RPMI7951 (cell line): ENCODE results near the gene MRGPRG. TPM values are rescaled to one million over a fixed set of nuclear protein-coding genes. Genes with fewer than 3 reads are reported as not detected.

ENCODE experiments used
- DNase-seq: peaks from one replicate; pipeline ENCODE4 v3.0.0-alpha.2; 2012; ENCODE audit warnings: low read depth
- total RNA-seq: library from RNA; depleted of rRNA; stranded (reverse); fragments of >200 nt; shearing (Covaris generic); gene quantifications from 2 replicates; pipeline ENCODE4 v1.2.3, GENCODE V29; 2014

MRGPRG gene
- total RNA-seq, 1 experiment from 2014 or later = not detected

DNA sequence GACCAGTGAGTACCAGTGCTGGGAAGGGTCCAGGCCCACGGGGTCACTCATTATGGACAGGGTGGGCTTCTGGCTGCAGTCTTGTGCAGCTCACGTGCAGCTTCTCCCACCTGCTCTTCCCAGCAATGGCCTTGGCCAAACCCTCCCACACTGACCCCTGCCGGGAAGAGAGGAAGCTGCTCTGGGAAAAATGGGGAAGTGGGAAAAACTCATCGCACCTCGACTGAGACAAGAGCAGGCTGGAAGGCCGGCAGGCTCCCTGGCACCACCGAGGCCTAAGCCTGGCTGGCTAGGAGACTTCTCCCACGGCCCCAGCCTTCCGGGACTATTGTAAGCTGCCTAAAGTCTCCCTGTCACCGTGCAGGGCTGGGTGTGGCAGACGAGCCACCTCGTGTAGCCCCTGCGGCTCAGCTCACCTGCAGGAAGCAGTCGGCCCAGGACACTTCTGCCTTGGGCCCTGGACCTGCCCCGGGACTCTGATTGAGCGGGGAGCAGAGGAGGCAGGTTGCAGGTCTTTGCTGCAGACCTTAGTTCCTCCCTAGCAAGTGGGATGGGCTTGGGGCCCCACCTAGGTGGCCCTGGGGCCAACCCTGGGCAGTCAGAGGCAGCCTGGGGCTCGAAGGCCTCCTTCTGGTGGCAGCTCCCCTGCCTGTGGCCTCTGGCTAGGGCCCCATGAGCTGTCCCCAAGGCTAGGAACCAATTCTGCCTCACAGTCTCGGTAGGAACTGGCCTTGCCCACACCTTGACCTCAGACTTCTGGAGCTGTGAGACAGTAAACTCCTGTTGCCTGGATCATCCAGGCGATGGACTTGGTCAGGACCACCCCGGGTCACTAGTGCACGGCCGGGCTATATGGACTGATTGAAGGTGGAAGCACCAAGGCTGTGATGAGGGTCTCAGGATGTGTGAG lies 23.1 kb downstream of the MRGPRG start:
- DNase-seq = peak; percentile 17

DNA sequence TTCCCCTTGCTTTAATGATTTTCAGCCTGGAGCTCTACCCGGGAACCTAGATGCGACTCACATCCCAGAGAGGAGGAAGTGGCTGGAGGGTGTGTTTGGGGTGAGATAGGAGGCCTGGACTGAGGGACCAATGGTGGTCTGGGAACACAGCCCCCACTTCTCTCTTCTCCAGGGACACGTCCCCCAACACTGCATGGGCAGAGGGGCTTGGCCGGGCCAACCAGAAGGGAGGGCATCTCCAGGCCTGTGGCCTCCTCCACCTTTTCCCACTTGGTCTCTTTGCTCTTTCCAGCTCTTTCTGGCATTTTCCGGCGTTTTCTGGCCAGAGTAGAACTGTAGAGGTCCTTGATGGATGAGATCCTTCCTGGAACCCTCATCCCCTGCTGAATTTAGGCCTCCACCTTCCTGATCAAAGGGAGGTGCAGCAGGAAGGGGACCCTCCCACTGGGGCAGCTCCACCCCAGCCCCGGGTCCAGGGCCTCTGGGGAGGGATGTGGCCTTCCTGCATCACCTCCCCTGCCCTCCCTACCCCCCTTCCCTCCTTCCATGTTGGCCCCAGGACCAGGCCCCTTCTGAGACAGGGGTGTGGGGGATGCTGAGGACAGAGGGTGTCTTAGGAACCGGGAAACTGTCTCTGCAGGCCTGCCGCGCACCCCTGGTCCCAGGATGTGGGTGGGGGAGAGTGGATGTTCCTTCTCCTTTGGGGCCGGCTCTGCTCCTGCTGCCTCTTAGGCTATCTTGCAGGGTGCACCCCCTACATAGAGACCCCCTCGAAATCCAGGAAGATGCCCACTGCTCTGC lies 24.4 kb downstream of the MRGPRG start:
- no peak for DNase-seq

DNA sequence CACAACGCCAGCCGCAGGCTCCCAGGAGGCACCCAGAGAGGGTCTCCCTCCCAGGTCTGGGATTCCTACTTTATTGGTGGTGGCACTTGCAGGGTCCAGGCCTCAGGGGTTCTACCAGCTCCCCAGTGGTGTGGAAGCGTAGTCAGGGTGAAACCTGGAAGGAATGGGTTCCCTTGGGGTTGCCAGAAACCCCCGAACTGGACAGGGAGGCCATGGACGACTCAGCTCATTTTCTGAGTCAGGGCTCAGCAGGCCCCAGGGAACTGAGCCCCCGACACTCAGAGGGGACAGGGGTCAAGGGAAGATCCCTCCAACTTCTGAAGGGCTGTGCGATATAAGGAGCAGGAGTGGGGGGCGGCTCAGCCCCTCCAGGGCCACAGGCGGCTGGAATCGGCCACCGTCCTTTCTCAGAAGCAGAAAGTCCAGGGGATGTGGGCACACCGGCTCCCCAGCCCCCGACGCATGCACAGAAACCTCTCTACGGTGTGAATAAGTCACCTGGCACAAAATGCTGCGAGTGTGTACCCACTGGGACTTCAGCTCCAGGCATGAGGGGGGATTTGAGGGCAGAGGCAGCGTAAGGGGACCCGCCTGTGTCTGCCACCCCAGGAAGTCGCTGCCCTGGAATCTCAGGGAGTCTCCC lies 25.1 kb downstream of the MRGPRG start:
- no peak for DNase-seq

DNA sequence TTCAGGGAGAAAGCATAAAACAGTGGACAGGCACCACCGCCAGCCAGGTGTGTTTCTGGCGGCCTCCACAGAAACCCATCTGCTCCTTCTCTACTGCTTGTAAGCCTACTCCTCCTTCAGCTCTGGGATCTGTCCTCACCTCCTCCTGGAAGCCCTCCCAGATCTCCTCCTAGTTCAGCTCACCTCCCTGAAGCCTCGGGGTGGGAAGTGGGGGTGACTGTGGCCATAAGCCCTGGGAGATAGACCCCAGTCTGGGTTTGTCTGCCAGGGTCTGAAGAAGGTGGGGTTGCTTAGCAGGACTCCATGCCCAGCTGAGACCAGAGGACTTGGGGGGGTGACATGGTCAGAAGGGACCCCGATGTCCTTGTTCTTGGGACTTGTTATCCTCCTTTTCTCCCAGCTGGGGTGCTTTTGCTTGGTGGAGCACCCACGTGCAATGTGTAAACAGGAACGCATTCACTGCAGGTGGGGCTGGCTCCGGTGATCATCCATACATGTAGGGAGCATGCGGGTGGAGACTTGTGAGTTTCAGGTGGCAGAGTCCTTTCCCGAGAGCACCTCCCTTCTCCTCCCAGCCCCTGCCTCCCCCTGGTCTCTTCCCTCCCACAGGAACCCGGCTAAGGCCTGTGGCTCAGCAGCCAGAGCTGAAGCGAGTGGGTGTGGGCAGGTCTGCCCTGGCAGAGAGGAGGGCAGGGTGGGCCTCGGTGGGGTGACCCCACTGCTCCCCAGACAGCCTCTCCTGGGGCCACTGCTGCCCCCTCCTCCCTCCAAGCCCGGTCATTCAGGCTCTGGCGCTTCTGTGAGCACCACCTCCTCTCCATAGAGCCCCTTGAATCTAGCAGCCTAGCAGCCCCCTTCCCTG lies 25.9 kb downstream of the MRGPRG start:
- no peak for DNase-seq

DNA sequence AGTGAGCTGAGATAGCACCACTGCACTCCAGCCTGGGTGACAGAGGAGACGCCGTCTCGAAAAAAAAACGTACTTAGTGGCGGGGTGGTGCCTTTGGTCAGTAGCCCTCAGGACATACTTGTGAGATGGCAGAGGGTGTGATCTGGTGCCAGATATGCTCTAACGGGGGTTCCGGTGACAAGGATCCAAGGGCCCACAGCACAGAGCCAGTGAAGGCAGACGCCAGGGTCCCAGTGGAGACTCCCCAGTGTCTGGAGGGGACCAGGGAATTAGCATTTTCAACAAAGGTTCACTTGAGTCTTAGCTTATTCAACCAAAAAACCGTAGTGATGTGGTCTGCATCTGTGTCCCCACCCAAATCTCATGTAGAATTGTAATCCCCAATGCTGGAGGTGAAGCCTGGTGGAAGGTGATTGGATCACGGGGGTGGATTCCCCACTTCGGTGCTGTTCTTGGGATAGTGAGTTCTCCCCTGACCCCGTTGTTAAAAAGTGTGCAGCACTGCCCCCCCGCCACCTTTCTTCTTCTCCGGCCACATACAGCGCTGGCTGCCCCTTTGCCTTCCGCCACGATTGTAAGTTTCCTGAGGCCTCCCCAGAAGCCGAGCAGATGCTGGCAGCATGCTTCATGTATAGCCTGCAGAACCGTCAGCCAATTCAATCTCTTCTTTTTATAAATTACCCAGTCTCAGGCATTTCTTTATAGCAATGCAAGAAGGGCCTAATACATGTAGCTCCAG lies 26.9 kb downstream of the MRGPRG start:
- no peak for DNase-seq

DNA sequence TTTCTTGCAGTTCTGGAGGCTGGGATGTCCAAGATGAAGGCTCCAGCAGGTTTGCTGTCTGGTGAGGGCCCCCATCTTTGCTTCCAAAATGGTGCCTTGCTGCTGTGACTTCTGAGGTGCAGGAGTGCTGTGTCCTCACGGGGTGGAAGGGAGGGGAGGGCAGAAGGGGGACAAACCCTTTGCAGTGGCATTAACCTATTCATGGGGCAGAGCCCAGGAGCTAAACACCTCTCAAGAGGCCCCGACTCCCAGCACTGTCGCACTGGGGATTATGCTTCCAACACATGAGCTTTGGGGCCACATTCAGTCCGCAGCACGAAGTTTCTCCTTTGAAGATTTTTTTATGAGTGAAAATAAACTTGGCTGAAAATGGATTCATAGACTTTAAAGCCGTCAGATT lies 28.0 kb downstream of the MRGPRG start:
- DNase-seq = no peak

DNA sequence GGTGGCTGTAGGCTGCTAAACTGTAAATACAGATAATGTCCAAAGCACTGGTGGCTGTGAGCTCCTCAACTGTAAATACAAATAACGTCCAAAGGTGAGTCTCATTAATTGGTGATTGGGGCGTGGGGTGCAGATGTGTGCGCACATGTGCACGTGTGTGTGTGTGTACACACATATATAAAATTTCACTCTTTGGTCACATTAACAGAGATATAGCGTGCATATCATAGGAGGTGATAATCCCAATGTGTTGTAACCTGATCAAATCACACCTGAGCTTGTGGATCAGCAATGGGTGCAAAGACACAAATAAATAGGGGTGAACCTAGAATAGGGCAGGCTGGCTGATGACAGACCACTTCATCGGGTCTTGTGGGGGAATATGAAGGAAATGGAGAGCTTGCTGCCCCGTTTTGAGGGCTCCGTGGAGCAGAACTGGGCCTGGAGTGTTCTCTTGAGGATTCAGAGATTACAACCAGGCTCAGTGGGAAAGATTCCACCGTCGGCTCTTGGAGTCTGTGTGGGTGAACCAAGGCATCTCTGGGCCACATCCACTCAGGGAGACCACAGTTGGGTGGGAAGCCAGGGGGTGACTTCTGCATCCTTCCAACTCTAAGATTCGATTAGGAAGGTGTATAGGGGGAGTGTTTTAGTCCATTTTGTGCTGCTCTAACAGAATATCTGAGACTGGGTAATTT lies 28.6 kb downstream of the MRGPRG start:
- no peak for DNase-seq

DNA sequence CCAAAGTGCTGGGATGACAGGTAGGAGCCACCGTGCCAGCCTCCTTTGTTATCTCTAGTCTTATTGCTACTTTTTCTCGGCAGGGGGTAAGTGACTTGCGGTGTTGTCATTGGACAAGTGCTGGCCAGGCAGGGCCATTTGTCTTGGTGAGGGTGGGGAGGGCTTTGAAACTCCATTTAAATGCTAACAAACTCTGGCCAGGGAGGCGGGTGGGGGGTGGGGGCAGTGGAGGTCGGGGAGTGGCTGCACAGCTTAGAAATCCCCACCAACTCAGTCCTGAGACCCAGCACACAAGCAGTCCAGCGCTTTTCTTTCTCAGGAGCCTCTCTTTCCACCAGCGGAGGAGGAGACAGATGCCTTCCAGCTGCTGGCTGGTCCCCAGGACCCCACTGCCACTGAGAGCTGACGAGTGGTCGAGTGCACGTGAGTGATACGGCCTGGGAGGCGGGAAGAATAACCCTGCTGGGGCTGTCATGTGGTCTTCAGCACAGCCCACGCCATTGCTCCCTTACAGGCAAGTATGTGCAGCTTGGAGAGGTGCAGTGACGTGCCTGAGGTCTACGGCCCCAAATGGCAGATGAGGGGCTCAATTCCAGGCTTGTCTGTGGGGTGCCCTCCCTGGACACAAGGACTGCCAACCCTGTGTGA lies 29.3 kb downstream of the MRGPRG start:
- no peak for DNase-seq

DNA sequence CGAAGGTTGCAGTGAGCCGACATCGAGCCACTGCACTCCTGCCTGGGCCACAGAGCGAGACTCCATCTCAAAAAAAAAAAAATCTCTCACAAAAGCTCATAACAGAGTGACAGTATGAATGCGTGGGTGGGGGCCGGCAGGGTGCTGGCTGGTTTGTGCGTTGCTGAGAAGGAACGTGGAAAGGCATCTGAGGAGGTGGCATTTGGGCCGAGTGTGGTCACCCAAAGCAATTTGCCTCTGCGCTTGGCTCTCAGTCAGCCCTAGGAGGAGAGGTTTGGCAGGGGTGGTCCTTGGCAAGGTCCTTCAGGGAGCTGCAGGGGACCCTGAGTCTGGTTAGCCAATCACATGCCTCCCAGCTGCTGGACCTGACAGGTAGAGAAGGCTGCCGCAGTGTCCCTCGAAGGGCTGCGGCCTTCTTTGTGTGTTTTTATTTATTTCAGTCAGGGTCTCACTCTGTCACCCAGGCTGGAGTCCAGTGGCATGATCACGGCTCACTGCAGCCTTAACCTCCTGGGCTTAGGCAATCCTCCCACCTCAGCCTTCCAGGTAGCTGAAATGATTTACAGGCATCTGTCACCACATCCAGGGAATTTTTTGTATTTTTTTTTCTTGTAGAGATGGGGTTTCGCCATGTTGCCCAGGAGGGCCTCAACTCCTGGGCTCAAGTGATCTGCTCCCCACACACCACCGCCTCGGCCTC lies 30.0 kb downstream of the MRGPRG start:
- no peak for DNase-seq

DNA sequence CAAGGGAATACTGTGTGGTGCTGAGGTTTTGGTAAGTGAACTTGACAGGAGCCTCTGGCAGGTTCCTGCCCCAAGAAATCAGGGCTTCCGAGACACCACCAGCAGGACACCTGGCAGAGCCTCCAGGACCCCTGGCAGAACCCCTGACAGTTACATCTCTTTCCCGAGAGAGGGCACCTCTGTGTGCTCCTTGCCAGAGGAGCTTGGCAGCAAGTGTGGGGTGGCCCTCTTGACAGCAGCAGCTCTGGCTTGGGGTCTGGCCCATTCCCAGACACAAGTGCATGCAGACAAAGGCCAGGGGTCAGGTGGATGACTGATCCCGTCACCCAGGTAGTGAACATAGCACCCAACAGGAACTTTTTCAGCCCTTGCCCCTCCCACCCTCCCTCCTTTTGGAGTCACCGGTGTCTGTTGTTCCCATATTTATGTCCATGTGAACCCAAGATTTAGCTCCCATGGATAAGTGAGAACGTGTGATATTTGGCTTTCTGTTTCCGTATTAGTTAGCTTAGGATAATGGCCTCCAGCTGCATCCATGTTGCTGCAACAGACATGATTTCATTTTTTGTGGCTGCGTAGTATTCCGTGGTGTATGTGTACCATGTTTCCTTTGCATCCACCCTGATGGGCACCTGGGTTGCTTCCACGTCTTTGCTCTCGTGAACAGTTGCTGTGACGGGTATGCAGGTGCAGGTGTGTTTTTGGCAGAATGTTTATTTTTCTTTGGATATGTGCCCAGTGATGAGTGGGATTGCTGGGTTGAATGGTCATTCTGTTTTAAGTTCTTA lies 32.3 kb downstream of the MRGPRG start:
- DNase-seq = no peak

DNA sequence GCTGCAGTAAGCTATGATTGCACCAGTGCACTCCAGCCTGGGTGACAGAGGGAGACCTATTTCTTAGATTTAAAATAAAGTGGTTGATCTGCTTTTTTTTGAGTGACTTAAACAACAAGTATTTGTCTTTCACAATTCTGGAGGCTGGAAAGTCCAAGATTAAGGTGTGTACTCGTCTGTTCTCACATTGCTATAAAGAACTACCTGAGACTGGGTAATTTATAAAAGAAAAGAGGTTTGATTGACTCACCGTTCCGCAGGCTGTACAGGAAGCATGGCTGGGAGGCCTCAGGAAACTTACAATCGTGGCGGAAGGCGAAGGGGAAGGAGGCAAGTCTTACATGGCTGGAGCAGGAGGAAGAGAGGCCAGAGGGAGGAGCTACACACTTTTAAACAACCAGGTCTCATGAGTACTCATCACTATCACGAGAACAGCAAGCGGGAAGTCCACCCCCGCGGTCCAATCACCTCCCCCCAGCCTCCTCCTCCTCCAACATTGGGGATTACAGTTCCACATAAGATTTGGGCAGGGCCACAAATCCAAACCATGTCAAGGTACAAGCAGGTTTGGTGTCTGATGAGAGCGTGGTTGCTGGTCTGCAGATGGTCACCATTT lies 33.8 kb downstream of the MRGPRG start:
- DNase-seq = no peak

DNA sequence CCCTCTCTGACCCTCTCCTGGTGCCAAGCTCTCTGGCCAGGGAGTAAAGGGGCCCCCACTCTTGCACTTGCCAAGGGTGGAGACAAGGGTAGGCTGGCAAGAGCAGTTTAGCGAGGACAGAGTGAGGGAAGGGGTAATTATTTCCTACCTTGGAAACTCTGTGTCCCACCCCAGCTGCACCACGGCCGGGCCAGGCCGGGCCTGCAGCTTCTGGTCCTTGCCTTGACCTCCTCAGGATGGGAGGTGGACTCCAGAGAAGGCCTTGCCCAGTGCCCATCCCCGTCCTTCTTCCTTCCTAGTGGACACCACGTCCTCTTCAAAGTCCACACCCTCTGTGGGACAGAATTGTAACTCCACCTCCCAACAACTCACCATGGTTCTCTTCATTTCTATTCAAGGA lies 35.1 kb downstream of the MRGPRG start:
- DNase-seq = no peak

DNA sequence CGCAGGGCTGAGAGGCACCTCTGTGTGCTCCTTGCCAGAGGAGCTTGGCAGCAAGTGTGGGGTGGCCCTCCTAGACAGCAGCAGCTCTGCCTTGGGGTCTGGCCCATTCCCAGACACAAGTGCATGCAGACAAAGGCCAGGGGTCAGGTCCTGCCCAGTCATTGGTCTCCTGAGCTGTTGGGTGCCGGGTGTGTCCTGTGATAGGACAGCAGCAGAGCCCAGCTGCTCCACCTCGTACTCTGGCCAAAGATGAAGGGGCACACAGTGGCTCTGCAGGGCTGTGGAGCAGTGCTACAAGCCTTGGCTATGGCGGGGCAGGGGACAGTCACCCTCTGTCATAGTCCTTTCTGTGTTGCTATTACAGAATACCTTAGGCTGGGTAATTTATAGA lies 36.2 kb downstream of the MRGPRG start:
- DNase-seq = no peak

DNA sequence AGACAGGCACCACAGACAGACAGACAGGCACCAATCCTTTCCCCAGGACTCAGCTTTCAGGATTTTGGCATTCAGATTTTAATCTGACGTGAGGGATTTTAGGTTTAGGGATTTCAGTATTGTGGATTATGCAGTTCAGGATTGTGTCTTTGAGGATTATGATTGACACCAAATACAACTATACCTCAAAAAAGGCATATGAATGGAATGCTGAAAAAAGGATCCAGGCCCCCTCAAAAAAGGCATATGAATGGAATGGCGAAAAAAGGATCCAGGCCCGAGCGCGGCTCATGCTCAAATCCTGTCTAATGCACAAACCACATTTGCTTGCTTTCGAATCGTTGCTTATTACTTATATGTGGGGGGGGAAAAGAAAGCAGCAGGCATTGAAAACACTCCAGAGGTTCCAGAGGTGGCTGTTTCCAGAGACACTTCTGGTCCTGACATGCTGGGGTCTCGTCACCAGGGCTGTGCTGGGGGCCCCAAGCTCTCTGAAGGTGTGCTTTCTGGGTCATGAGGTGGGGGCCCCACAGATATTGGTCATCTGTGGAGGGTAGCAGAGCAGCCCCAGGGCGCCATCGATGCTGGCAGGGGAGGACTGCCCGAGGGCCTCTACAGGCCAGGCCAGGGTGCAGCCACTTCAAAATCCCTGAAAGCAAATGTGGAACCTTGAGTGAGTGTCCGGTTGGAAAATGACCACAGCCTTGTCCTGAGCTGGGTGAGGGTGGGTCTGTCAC lies 36.7 kb downstream of the MRGPRG start:
- DNase-seq = no peak

DNA sequence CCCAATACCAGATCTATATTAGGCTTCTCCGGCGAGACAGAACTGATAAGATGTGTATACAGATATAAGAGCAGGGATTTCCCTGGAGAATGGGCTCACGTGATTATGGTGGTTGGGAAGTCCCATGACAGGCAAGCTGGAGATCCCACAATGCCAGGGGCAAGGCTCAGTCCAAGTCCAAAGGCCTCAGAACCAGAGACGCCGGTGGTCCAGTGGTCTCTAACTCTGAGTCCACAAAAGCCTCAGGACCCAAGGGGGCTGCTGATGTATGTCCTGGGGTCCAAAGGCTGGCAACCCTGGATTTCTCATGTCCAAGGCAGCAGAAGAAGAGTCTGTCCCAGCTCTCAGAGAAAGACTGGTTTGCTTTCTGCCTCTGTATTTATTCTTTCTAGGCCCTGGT lies 37.7 kb downstream of the MRGPRG start:
- DNase-seq = no peak

DNA sequence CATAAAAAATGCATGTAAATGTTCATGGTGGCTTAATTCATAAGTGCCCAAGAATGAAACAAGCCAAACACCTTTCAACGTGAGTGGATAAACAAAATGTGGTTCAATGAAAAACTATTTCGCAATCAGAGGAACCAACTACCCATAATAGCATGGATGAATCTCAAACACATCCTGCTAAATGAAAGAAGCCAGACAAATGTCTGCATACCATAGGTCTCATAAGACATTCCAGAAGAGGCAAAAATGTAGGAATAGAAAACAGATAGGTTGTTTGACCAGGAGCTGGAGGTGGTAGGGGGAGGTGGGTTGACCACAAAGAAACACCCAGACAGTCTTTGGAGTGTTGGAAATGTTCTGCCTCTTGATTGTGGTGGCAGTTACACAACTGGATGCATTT lies 40.3 kb downstream of the MRGPRG start:
- peak; percentile 33 for DNase-seq

DNA sequence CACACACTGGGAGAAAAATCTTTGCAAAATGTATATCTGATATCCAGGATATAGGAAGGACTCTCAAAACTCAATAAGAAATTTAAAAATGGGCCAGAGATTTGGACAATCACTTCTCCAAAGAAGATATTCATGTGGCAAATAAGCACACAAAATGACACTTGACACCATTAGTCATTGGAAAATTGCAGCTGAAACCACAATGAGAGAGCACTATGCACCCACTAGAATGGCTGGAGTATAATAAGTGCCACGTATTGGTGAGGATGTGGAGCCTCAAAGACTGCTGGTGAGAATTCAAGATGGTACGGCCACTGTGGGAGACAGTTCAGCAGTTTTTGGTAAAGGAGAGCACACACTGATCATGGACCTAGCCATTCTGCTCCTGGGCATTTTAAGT lies 40.7 kb downstream of the MRGPRG start:
- DNase-seq = peak; percentile 64
